Measurements from ENCODE around the gene SPON2. TPM values are rescaled to one million over a fixed set of nuclear protein-coding genes. Genes with fewer than 3 reads are reported as not detected.

SPON2 gene
- total RNA-seq, 1 donor from 2014 or later, result 141 TPM

DNA sequence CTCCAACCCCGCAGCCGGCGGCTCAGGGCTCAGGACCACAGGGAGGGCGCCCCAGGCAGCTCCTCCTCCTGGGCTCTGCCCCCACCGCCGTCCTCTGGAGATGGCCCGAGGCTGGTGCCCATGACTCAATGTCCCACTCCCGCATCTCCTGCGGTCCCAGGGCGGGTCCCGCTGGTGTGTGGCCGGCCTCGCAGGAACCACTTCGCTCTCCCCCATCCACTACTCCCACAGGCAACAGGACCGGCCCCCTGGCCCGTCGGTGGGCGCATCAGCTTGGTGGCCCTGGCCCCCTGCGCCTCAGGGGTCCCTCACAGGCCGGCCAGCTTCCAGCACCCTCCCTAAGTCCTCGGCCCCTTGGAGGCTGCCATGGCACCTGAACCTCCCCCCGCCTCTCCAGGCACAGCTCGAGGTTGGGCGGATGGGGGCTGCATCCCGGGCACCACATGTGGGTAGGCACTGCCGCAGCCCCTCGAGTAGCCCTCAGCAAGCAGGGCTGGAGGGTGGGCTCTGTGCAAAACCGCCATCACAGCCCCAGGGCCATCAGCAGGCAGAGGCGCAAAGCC lies 22.8 kb upstream of the SPON2 start:
- no peak for DNase-seq (ENCODE audit: low read depth)

DNA sequence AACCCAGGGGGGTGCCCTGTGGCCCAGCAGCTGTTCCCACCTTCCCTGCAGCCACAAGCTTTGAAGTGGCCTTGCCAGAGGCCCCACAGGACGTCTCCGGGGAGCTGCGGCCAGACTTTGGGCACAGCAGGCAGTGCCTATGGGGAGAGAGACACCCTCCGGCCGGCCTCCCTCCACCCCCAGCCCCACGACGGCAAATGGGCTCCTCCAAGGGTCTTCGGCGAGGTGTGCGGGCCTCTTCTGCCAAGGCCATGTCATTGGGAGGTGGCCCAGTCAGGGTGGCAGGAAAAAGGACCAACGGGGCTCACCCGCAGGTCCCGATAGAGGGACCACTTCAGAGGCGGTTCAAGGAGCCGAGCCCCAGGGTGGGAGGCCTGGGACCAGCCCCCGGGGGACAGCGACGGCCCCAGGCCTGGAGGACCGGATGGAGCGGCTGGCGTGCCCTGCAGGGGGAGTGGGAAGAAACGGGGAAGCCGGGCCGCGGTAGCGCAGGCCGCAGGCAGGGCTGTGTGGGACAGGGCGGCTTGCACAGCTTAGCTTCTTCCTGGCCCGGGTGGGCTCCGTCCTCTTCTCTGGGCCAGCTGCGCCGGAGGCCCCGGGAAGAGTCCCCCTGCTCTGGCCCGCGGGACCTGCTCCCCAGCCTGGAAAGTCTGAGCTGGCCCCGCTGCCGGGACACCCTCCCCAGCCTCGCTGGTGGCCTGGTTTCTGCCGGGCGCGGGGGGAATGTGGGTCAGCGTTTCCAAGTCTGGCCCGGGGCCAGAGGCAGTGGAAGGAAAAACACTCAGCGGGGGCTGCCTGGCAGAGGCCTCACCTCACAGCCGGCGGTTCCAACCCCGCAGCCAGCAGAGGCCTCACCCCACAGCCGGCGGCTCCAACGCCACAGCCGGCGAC lies 21.9 kb upstream of the SPON2 start:
- no peak for DNase-seq (ENCODE audit: low read depth)

DNA sequence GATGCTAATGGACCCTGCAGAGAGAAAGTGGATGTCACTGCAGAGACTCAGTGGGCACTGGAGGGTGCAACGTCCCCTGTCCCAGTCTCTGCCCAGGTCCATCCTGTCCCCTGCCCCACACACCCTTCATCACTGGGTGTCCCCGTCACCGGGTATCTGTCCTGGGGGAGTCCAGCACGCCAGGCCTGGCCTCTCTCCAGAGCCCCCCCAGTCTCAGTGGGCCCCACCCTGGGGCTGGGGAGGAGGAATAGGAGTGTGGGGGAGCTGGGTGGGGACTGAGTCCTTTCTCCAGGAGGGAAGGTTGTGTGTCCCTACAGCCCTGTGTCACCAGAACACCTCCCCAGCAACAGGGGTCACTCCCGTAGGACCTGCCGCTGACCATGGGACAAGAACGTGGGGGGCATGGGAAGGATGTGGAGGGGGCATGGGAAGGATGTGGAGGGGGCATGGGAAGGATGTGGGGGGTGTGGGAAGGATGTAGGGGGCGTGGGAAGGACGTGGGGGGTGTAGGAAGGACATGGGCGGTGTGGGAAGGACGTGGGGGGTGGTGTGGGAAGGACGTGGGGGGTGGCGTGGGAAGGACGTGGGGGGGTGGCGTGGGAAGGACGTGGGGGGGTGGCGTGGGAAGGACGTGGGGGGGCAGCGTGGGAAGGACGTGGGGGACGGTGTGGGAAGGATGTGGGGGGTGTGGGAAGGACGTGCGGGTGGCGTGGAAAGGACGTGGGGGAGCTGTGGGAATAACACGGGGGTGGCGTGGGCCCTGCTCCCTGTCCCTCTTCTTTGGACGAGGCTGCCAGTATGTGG lies 21.0 kb upstream of the SPON2 start:
- no peak for DNase-seq (ENCODE audit: low read depth)

GRCh38 chr4:1192493-1193205 lies 20.3 kb upstream of the SPON2 start:
- DNase-seq (ENCODE audit: low read depth), result no peak

DNA sequence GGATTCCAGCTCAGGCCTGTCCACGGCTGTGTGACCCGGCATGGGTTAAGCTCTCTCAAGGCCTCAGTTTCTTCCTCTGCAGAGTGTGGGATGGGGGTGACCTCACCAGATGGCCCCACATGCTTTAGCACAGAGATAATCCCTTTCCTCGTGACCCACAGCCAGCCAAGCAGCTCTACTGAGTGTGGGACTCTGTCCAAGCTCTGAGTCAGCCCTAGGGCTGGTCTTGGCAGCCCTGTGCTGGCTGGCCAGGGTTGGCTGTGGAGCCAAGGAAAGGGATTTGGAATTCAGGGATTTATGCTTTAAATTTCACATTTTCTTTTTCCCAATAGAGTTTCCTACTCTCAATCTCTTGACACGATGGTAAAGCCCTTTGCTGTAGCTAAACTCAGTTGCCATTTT lies 19.7 kb upstream of the SPON2 start:
- DNase-seq (ENCODE audit: low read depth), result peak; percentile 94

- DNase-seq (ENCODE audit: low read depth), result no peak
Measured at GRCh38 chr4:1191621-1192020, 19.2 kb upstream of the SPON2 start.

GRCh38 chr4:1187182-1187581 lies 14.8 kb upstream of the SPON2 start:
- no peak for DNase-seq (ENCODE audit: low read depth)

- no peak for DNase-seq (ENCODE audit: low read depth)
Measured at GRCh38 chr4:1183985-1184773, 11.8 kb upstream of the SPON2 start.

DNA sequence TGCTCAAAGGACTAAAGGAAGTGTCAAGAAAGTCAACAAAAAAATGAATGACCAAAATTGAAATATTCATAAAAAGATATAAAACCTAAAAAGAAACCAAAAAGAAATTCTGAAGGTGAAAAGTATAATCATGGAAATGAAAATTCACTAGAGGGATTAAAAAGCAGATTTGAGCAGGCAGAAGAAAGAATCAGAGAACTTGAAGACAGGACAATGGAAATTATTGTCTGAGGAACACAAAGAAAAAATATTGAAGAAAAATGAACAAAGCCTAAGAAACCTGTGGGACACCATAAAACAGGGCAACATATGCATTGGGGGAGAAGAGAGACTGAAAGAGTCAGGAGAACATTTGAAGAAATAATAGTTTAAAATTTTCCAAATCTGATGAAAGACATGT lies 9.9 kb upstream of the SPON2 start:
- no peak for DNase-seq (ENCODE audit: low read depth)

DNA sequence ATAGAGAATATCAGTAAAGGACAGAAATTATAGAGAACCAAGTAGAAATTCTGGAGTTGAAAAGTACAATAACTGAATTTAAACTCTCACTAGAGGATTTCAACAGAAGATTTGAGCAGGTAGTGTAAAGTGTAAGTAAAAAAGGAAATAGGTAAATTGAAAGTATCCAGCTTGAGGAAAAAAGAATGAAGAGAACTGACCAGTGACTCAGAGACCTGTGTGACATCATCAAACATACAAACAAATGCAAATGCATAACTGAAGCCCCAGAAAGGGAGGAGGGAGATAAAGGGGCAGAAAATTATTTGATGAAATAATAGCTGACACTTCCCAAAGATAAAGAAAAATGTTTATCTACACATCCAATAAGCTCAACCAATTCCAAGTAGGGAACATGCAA lies 8.3 kb upstream of the SPON2 start:
- DNase-seq (ENCODE audit: low read depth), result no peak

- no peak for DNase-seq (ENCODE audit: low read depth)
Measured at GRCh38 chr4:1179976-1180375, 7.6 kb upstream of the SPON2 start.

GRCh38 chr4:1179089-1179441 lies 6.7 kb upstream of the SPON2 start:
- no peak for DNase-seq (ENCODE audit: low read depth)

GRCh38 chr4:1178300-1179088 lies 6.1 kb upstream of the SPON2 start:
- no peak for DNase-seq (ENCODE audit: low read depth)

GRCh38 chr4:1177274-1178141 lies 5.1 kb upstream of the SPON2 start:
- DNase-seq (ENCODE audit: low read depth), result peak; percentile 85

DNA sequence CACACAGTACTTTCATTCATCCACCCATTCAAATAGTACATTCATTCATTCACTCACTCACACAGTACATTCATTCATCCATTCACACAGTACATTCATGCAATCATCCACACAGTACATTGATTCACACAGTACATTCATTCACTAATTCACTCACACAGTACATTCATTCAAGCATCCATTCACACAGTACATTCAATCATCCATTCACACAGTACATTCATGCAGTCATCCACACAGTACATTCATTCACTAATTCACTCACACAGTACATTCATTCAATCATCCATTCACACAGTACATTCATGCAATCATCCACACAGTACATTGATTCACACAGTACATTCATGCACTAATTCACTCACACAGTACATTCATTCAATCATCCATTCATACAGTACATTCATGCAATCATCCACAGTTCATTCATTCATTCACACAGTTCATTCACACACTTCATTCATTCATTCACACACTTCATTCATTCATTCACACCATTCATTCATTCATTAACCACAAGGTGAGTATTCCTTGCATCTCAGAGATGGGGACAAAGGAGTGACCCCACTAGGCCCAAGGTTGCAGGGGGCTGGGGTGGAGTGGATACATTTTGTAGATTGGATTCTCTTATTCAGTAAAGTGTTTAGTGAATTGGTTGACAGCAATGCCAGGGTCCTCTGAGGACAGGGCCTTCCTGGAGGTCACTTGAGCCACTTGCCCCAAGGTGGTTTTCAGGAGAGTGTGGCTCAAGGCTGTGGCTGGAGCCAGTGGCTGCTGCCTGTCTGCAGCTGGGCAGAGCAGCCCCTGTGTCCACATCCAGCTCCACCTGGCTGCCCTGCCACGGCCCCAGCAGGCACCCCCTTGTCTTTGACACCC lies 4.3 kb upstream of the SPON2 start:
- no peak for DNase-seq (ENCODE audit: low read depth)

- DNase-seq (ENCODE audit: low read depth), result no peak
Measured at GRCh38 chr4:1175635-1176229, 3.3 kb upstream of the SPON2 start.

GRCh38 chr4:1174941-1175634 lies 2.7 kb upstream of the SPON2 start:
- DNase-seq (ENCODE audit: low read depth), result no peak

All from renal cortical epithelial cell (primary cell).